Measurements from ENCODE around the gene SLFNL1.

SLFNL1 gene

DNA sequence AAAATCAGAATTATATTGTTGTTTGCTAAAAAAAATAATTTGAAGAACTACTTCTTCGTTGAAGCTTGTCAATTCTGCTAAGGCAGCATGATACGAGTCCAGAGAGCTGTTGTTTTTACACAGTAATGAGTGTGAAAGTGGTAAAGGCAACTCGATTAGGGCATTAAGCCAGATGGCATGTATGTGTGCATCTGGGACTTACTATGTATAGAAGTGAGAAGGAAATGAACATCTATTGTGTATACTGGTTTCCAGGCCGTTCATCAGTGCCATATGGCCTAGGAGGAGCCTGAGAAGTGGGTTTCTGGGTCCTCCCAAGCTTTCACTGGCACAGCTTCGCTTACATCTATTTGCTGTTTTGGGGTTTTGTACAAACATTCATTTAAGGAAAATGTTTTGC, 36.4 kb downstream of the SLFNL1 start:
- ATAC-seq = no peak

DNA sequence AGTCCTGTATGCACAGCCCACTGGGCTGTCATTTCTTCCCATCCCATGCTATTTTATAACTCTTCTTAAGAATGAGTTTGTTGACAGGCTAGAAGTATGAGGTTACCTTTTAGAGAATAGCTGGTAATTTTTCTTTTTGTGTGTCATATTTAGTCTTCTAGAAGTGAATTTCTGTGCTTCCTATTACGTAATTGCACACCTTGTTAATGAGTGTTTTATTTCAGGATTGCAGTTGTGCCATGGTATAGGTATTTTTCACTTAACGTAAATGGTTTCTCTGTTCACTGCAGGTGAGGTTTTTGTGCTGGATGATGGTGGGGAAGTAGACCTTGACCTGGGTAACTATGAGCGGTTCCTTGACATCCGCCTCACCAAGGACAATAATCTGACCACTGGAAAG, 37.0 kb downstream of the SLFNL1 start:
- ATAC-seq = no peak

DNA sequence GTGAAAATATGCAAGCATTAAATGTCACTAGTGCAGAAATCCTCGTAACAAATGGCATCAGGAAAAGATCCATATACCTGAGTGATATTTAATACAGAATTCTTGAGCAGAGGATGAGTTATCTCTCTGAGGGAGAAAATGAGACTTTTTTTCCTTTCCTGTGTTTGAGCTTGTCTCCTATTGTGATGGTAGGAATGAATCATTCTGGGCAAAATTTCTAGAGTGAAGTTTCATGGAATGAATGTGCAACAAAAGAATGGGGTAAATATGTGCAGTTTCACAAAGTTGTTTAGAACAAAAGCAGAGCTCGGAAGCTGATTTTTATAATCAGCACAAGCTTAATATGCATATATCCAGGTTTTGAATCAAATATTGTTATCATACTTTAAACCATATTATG, 37.5 kb downstream of the SLFNL1 start:
- no peak for ATAC-seq

DNA sequence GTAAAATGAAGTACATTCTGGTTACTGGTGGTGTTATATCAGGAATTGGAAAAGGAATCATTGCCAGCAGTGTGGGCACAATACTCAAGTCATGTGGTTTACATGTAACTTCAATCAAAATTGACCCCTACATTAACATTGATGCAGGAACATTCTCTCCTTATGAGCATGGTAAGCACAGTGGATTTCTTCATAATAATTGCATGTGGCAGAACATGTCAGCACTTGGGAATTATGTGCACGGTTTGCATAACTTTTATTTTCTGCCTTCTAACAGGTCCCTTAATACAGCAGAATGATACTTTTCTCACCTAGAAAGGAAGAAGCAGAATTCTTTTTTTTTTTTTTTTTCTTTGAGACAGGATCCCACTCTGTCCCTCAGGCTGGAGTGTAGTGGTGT, 38.2 kb downstream of the SLFNL1 start:
- ATAC-seq = no peak

DNA sequence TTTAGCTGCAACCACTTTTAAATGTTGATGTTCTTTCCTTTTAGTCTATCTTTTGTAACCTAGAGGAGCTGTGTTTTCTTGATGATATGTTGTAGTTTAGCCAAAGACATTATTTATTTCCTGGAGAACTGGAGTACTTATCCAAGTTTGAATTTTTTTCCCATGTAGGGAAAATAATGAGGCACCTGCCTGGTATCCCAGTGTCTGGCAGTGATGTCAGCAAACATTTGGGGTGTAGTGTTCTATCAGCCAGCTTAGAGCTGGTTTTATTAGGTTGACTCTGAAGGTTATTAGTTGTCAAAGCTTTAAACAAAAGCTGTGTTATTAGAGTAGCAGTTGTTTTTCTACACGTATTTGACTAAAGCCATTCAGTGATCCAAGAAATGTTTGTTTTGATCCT, 38.8 kb downstream of the SLFNL1 start:
- ATAC-seq = no peak

DNA sequence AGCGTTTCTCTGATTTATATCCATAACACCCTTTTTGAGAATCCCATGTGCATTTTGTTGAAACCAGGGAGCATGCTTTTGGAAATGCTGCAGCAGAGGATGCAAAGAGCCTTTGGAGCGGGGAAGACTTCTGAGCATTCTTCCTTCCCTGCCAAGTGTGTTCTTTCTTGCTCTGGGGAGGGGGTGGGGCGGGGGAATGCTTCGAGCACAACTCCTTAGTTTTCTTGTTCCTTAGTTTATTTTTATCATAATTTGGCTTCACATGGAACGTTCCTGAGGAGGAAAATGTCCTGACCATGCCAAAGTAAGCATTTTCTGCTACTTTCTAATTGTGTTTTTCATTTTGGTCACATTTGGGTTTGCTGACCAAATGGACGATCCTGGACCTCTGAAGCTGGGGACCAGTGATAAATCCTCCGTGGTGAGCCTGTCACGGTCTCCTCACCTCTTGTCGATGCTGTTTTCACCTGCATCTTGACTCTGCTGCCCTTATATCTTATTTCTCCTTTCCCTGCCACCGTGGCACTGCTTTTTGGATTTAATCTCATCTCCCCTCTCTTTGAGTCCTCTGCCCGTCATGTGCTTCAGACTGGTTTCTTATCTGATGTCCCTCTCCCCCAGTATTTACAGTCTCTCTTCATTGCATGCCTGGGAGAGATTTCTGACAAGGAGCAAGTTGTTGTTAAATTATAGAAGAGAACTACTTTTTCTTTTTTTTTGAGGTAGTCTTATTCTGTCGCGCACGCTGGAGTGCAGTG, 39.7 kb downstream of the SLFNL1 start:
- no peak for ATAC-seq

DNA sequence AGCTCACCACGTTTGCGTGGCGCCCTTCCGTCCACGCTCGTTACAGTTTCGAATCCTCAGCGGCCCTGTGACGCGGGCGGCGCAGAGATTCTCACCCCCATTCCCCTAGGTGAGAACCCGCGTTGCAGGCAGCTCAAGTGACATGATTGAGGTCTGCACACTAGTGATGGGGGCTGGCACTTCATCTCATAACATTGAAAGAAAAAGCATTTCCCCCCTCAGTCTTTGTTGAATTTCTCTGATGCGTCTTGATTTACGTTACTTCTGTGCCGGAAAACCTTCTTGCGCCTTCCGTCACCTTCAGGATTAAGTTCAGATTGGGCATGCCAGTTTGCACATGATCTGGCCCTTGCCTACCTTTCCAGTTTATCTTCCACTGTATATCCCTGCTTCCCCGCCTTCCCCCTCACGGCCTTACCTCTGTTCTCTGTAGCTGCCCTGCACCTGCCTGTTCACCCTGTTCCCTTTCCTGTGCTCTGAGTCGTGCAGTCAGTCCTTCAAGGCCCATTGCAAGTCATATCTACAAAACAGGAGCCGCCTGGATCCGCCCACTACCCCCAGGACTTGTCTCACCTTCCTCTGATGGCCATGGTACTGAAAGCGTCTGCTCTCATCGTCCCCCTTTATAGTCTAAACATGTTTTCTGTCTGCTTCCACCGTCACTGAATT, 40.9 kb downstream of the SLFNL1 start:
- ATAC-seq = peak; percentile 11 to 14

DNA sequence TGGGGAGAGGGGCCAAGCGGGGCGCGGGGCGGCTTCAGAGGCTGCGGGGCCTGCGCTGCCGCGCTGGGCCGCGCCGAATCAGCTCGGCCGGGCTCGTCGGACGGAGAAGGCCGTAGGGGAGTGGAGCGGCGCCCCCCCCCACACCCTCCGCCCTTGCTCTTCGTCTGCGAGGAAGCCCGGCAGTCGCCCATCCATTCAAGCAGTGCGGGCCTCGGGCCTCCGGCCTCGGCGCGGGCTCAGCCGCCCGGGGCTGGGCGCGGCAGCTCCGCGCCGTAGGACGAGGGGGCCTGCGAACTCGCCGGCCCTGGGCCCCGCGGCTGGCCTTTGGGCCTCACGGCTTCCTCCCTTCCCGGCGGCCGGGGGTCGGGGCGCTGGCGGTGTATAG, 41.5 kb downstream of the SLFNL1 start:
- peak; percentile 18 to 25 for ATAC-seq

DNA sequence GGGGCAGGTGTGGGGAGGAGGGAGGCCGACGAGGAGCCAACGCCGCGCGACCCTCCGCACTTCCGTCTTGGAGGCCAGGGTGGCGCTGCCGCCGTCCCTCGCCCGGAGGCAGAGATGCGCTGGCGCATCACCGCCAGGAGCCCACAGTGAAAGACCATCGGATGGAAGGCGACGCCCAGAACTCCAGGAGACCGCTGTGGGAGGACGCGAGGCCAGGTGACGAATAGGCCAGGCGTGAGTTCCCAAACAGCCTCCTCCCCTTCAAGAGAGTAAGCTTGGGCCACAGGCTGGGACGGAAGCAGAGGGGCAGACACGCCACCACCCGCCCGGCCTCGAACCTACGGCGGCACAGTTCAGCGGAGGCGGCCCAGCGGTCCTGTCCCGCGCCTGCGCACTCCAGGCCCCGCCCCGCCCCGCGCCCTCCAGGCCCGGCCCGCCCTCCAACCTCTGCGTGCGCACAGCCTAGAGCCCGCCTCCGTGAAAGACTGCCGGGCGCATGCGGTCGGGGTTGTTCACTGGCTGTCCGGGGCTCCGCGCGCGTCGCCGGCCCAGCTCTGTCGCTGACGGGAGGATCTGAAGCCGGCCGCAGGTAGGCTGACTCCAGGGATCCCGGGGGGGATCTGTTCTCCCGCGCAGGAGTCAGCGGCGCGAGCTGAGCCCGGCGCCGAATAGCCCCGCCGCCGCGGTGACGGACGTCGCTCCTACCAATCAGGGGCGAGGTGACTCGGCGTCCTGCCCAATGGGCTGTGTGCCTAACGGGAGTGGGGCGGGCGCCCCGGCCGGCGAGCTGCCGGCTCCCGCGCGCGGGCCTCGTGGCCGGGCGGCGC, 42.1 kb downstream of the SLFNL1 start, which contains the start of gene CTPS1:
Gene CTPS1 (plus strand): TSS at position 456 of the 827 bp plus-strand sequence. CDS start 3,595 bp downstream, outside the sequence.
- peak; percentile 89 to 92 for ATAC-seq

DNA sequence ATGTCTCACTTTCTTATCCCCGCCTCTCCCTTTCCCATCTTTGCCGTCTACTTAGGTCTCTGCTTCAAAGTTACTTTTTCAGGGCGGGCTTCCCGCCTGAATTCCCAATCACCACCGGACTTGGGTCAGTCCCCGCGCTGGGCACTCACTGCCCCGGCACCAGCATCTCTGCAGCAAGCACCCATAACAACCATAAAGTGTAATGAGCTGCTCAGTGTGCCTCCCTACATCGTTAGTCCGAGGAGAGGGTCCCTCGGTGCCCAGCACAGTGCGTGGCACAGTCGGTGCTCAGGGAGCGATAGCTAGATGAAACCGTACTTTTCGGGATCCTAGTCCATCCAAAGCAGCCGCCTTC, 42.7 kb downstream of the SLFNL1 start:
- ATAC-seq = no peak

DNA sequence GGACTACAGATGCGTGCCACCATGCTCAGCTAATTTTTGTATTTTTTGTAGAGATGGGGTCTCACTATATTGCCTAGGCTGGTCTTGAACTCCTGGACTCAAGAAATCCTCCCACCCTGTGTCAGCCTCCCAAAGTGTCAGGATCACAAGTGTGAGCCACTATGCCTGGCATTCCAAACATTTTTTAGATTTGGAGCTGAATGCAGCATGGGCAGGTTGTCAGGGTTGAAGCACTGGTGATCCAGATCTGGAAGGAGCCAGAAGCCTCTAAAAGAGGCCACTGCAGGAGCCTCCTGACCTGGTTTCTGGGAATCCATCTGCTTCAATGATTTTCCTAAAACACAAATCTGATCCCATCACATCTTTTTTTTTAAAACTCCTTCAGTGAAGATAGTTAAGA, 43.8 kb downstream of the SLFNL1 start:
- no peak for ATAC-seq

DNA sequence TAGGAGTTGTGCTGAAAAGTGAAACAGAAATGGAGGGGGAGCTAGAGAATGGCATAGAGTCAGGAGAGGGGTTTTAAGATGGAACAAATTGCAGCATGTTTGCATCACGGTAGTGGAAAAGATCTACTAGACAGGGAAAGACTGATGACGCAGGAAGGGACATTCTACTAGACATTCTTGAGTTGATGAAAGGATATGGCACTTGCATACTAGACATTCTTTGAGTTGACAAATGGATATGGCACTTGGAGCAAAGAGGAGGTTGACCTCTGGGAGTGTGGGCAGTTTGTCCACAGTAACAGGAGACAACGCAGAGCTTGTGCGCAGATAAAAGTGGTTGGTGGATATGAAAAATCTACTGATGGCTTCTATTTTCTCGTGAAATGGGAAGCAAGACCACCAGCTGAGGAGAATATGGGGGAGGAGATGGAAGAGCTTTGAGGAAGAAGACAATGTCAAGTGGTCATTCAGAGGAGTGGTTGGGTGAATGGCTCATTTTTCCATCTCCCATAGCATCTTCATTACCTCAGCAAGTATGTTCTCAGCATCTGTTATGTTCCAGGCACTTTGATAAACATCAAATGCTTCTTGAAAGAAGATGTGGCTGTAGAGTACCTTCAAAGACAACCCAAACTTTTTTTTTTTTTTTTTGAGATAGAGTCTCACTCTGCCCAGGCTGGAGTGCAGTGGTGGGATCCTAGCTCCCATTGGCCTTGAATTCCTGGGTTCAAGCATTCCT, 44.4 kb downstream of the SLFNL1 start:
- no peak for ATAC-seq

DNA sequence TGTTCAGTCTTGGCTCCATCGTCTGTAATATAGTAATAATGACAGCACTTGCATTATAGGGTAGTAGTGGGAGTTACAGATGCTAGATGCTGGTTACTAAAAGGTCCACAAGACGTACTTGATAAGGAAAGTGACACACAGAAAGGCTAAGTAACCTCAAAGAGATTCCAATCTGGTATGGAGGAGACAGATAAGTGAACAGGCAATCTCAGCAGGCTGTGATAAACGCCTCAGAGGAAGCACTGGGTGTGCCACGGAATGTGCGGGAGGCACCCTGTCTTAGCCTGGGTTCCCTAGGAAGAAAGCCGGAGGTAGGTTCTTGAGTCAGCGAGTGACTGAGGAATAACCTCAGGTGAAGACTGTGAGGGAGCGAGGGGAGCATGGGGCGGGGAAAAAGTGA, 46.6 kb downstream of the SLFNL1 start:
- ATAC-seq = no peak

DNA sequence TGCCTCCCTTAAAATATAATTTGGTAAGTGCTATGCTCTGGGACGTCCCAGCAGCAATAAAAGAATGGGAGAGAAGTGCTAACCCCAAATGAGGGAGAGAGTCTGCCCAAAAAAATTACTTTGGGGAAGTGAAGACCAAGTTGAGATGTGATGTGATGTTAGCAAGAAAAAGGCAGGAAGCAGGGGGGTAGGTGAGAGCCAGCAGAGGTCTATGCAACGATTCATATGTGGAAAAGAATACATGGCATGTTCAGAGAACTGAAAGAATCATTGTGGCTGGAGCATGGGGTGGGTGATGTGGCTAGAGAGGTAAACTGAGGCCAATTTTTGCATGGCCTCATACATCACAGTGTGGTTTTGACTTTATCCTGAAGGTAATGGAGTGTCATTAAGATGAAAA, 47.6 kb downstream of the SLFNL1 start:
- ATAC-seq = no peak

DNA sequence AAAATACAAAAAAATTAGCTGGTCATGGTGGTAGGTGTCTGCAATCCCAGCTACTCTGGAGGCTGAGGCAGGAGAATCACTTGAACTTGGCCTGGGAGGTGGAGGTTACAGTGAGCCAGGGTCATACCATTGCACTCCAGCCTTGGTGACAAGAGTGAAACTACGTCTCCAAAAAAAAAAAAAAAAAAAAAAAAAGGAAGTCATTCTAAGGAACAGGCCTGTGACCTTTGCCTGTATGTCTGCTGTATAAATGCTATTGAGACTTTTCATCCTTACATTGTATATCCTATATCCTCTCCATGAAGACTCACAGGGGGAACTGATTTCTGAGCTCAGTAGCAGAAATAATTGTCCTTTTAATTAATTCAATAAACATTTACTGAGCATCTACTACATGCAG, 49.6 kb downstream of the SLFNL1 start:
- ATAC-seq = no peak

DNA sequence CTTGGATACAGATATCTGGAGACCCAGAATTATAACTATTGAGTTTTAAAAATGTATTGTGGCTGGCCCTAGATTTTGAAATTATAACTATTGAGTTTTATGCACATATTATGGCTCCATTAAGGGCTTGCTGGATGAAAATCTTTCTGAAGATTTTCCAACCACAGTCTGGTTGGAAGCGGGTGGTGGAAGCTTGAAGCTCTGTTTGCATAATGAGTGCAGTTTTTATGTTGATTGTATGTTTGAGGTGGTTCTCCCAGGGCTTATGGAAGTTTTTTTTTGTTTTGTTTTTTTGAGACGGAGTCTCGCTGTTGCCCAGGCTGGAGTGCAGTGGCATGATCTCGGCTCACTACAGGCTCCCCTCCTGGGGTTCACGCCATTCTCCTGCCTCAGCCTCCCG, 52.1 kb downstream of the SLFNL1 start:
- ATAC-seq = no peak

DNA sequence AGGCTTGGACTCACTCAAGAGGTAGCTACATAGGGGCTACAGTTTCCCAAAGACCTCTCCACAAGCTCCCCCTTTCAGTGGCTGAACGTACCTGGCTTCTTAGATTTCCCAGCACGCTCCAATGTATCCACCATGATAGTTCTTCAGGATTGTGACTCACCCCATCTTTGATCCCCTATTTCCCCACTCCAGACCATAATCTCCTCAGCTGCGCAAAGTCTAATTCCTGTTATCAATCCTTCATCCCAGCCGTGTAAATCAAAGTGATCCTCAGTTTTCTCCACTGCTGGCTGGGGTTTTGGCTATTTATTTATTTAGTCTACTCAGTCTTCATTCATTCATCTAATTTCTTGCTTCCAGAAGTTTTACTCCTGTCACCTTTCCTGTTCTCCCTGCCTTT, 55.1 kb downstream of the SLFNL1 start:
- ATAC-seq = no peak
